Neural cell (in vitro differentiated cells): ENCODE results near the gene NKX2-2. TPM values are rescaled to one million over a fixed set of nuclear protein-coding genes. Genes with fewer than 3 reads are reported as not detected.
A peak's percentile ranks its signal among the peaks of the same experiment; 100 is the strongest.

Experiments used
- H2AFZ ChIP-seq: fragments of 200-600, 300-800 bp; sonication (generic), shearing (Covaris generic); 2 replicates; pipeline ENCODE4 v1.6.0; 2014; ENCODE audit warnings: low read depth, mild to moderate bottlenecking, antibody characterized with exemption, low read length, moderate library complexity
- H3F3A ChIP-seq: fragments of 200-600 bp; shearing (Covaris generic); 2 replicates; pipeline ENCODE4 v1.6.1; 2016; ENCODE audit warnings: mild to moderate bottlenecking, moderate library complexity, mixed read lengths, antibody characterized with exemption, low read length; ENCODE audit not compliant: insufficient read depth, poor library complexity, severe bottlenecking
- H3K27ac ChIP-seq: fragments of 200-600, 300-800 bp; sonication (generic), shearing (Covaris generic); 2 replicates; pipeline ENCODE4 v1.5.1; 2014; ENCODE audit warnings: mild to moderate bottlenecking, low read length, moderate library complexity
- H3K27me3 ChIP-seq: fragments of 300-800, 200-600 bp; sonication (generic), shearing (Covaris generic); 2 replicates; pipeline ENCODE4 v1.6.0; 2014; ENCODE audit warnings: mild to moderate bottlenecking, low read depth, low read length, moderate library complexity; ENCODE audit not compliant: insufficient read depth
- H3K36me3 ChIP-seq: fragments of 300-800, 200-600 bp; sonication (generic), shearing (Covaris generic); 2 replicates; pipeline ENCODE4 v1.5.1; 2014; ENCODE audit warnings: mild to moderate bottlenecking, antibody characterized with exemption, low read length, moderate library complexity; ENCODE audit not compliant: insufficient read depth
- H3K4me2 ChIP-seq: fragments of 300-800, 200-600 bp; sonication (generic), shearing (Covaris generic); 2 replicates; pipeline ENCODE4 v1.6.0; 2014; ENCODE audit warnings: mild to moderate bottlenecking, low read length
- H3K4me3 ChIP-seq: fragments of 300-800, 200-600 bp; sonication (generic), shearing (Covaris generic); 2 replicates; pipeline ENCODE4 v1.5.1; 2014; ENCODE audit warnings: mild to moderate bottlenecking, low read length, moderate library complexity
- H3K79me2 ChIP-seq: fragments of 200-600 bp; shearing (Covaris generic); replicated peaks from 2 replicates; pipeline ENCODE4 v1.6.0; 2014; ENCODE audit warnings: mild to moderate bottlenecking, low read length, moderate library complexity; ENCODE audit not compliant: insufficient read depth
- H3K9ac ChIP-seq: fragments of 300-800, 200-600 bp; sonication (generic), shearing (Covaris generic); 2 replicates; pipeline ENCODE4 v1.6.1; 2016; ENCODE audit warnings: mild to moderate bottlenecking, low read length, mixed read lengths
- H3K9me2 ChIP-seq: fragments of 200-600 bp; shearing (Covaris generic); 2 replicates; pipeline ENCODE4 v1.6.1; 2016; ENCODE audit warnings: mild to moderate bottlenecking, low read length, mixed read lengths; ENCODE audit not compliant: insufficient read depth
- H3K9me3 ChIP-seq: fragments of 200-600, 300-800 bp; sonication (generic), shearing (Covaris generic); 2 replicates; pipeline ENCODE4 v1.6.1; 2016; ENCODE audit warnings: mild to moderate bottlenecking, mixed run types, low read length, moderate library complexity, mixed read lengths
- H4K20me1 ChIP-seq: fragments of 200-600 bp; shearing (Covaris generic); 2 replicates; pipeline ENCODE4 v1.6.1; 2016; ENCODE audit warnings: mild to moderate bottlenecking, mixed run types; ENCODE audit not compliant: insufficient read depth
- CTCF ChIP-seq: fragments of 450-650 bp; IDR thresholded peaks from 2 replicates; pipeline ENCODE4 v1.5.1; 2014; ENCODE audit warnings: antibody characterized with exemption, mild to moderate bottlenecking, moderate library complexity; ENCODE audit not compliant: poor library complexity, severe bottlenecking
- EP300 ChIP-seq: fragments of 450-650 bp; conservative IDR thresholded peaks from 2 replicates; pipeline ENCODE4 v1.6.1; 2014; ENCODE audit warnings: antibody characterized with exemption, mild to moderate bottlenecking, moderate library complexity; ENCODE audit not compliant: poor library complexity, severe bottlenecking
- EZH2 ChIP-seq: fragments of 200-600, 300-800 bp; shearing (Covaris generic), sonication (generic); IDR thresholded peaks from 2 replicates; pipeline ENCODE4 v1.6.1; 2014; ENCODE audit warnings: antibody characterized with exemption, low read length, borderline replicate concordance, mild to moderate bottlenecking; ENCODE audit not compliant: insufficient read depth, poor library complexity, severe bottlenecking
- MXI1 ChIP-seq: fragments of 450-650 bp; conservative IDR thresholded peaks from 2 replicates; pipeline ENCODE4 v1.6.1; 2014; ENCODE audit warnings: antibody characterized with exemption, mild to moderate bottlenecking; ENCODE audit not compliant: poor library complexity, severe bottlenecking
- POLR2AphosphoS5 ChIP-seq: IDR thresholded peaks from 2 replicates; pipeline ENCODE4 v1.6.1; 2012
- RAD21 ChIP-seq: fragments of 450-650 bp; conservative IDR thresholded peaks from 2 replicates; pipeline ENCODE4 v1.6.1; 2014; ENCODE audit warnings: antibody characterized with exemption, mild to moderate bottlenecking, moderate library complexity
- REST ChIP-seq: IDR thresholded peaks from 2 replicates; pipeline ENCODE4 v1.6.1; 2012; ENCODE audit warnings: borderline replicate concordance
- SMC3 ChIP-seq: fragments of 450-650 bp; conservative IDR thresholded peaks from 2 replicates; pipeline ENCODE4 v1.6.1; 2014; ENCODE audit warnings: antibody characterized with exemption, mild to moderate bottlenecking, moderate library complexity; ENCODE audit not compliant: poor library complexity
- TAF1 ChIP-seq: IDR thresholded peaks from 2 replicates; pipeline ENCODE4 v1.6.1; 2012; ENCODE audit warnings: low read depth
- polyA plus RNA-seq: library from polyadenylated mRNA; depleted of rRNA; stranded (reverse); fragments of >200 nt; gene quantifications from 2 replicates; pipeline ENCODE4 v1.2.3, GENCODE V29; 2014

NKX2-2 gene
- polyA plus RNA-seq, 1 donor from 2014 or later, result not detected

GRCh38 chr20:21521596-21522480, 8.0 kb upstream of the NKX2-2 start:
- Histone ChIP-seq H3K36me3 (no peaks in the 10 kb centered on the region), H3K4me2 (no peak overlapping the region), H3K9me2 (no peaks in the 10 kb centered on the region), H3K79me2 (no peaks in the 10 kb centered on the region), H3F3A (no peaks in the 10 kb centered on the region), H3K4me3 (peak overlapping the region; percentile 62), H2AFZ (no peak overlapping the region), H3K9me3 (peaks cover 5% of the 10 kb centered on the region), H3K27ac (no peak overlapping the region), H3K9ac (no peak overlapping the region), H3K27me3 (peaks cover 99% of the 10 kb centered on the region), H4K20me1 (no peaks in the 10 kb centered on the region)
- TF ChIP-seq EP300 (no peak), SMC3 (no peak), EZH2 (peak; percentile 48), TAF1 (no peak), MXI1 (no peak), RAD21 (no peak), REST (no peak), POLR2AphosphoS5 (no peak), CTCF (no peak)

DNA sequence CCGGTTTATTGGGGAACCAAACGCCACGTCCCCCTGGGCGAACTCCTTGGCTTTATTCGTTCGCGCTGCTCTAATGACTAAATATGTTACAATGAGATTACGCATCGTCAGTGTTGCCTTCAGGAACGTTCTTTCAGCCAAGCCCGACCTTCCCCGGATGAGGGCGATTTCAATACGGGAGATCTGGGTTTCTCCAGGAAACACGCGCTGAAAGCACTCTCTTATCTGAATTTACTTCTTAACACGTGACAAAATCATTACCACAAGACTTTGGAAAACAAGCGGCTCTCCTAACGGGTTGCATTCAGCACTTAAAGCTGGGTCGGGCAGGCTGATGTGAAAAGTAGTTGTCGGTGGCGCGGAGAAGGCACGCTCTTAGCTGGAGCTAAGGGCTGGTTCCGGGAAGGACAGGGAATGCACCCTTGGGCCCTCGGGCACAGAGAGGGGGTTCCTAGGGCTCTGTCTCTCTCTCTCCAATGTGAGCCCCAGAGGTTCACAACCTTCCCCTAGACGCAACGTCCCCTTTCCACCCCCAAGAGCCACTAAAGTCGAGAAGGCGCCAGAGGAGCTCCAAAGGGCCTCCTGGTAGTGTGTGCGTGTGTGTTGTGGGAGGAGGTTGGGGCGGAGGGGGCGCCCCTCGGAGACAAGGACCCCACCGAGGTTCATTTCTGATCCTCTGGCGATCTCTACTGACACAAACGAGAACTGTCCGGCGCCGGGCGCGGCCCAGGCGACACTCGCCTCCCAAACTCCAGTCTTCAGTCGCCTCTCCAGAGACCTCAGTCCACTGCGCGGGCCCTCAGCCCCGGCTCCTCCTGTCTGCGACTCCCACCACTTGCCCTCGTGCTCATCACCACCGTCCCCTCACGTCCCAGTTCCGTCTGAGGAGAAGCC, 7.1 kb upstream of the NKX2-2 start:
- no peak for TF ChIP-seq POLR2AphosphoS5
- no peak for TF ChIP-seq EZH2
- TF ChIP-seq TAF1, result no peak
- TF ChIP-seq MXI1, result no peak
- no peak for TF ChIP-seq EP300
- TF ChIP-seq SMC3, result no peak
- TF ChIP-seq CTCF, result no peak
- no peak for TF ChIP-seq REST
- no peak for TF ChIP-seq RAD21
- H4K20me1 ChIP-seq, result no peaks in the 10 kb centered on the region
- no peak overlapping the region for H3K4me2 ChIP-seq
- H3K27ac ChIP-seq, result no peak overlapping the region
- no peaks in the 10 kb centered on the region for H3K79me2 ChIP-seq
- H3K9ac ChIP-seq, result no peak overlapping the region
- no peaks in the 10 kb centered on the region for H3F3A ChIP-seq
- no peaks in the 10 kb centered on the region for H3K36me3 ChIP-seq
- H2AFZ ChIP-seq, result no peak overlapping the region
- H3K9me2 ChIP-seq, result no peaks in the 10 kb centered on the region
- H3K9me3 ChIP-seq, result peaks cover 5% of the 10 kb centered on the region
- H3K4me3 ChIP-seq, result peak overlapping the region; percentile 62
- peaks cover 99% of the 10 kb centered on the region for H3K27me3 ChIP-seq
